Adipose tissue (tissue), 3 donors: ENCODE results near the gene WRAP53. TPM values are rescaled to one million over a fixed set of nuclear protein-coding genes. Genes with fewer than 3 reads are reported as not detected.
"Not testable (repeated sequence)": the region's sequence is repeated elsewhere in the genome, so short reads cannot be mapped to it uniquely, and the experiment has no call there.

Source experiments
- H3K27ac ChIP-seq: one replicate; pipeline ENCODE4 v1.5.1; 2013; ENCODE audit warnings: low read depth, low read length
- WGBS, 3 donors: extraction: QIAGEN DNeasy Blood & Tissue Kit; methylation state at CpG; one replicate each; pipeline ENCODE4 v1.1.7; 2013; 5-methylcytosine and 5-hydroxymethylcytosine counted together
- polyA plus RNA-seq, 3 donors: library from polyadenylated mRNA; stranded (reverse); fragments of 200-250 nt; gene quantifications; one replicate each; pipeline ENCODE4 v1.2.3, GENCODE V29; 2013
- donor health status: healthy with polysubstance abuse.
- donor health status: Bipolar disorder and iron deficiency.
- donor health status: healthy.

The WRAP53 gene
- polyA plus RNA-seq = 1 to 10 TPM; 2.8 to 5.6 (median 5.0) TPM

DNA sequence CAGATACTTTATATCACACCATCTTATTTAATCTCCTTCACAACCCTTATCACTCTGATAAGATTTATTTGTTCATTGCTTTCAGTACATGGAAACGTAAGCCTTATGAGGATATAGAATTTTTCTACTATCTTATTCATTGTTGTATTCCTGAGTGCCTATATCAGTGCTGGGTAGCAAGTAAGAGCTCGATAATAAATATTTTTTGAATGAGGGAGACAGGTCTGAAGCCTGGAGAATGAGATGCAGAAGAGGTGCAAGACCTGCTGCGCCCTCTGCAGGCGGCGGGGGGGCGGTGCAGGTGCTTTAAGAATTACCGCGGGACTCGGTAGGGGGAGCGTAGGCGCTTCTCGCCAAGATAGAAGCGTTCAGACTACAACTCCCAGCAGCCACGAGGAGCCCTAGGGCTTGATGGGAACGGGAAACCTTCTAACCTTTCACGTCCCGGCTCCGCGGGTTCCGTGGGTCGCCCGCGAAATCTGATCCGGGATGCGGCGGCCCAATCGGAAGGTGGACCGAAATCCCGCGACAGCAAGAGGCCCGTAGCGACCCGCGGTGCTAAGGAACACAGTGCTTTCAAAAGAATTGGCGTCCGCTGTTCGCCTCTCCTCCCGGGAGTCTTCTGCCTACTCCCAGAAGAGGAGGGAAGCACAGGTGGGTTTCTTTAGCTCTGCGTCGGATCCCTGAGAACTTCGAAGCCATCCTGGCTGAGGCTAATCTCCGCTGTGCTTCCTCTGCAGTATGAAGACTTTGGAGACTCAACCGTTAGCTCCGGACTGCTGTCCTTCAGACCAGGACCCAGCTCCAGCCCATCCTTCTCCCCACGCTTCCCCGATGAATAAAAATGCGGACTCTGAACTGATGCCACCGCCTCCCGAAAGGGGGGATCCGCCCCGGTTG is at the start of gene WRAP53:
TSS of gene WRAP53 (plus strand) at position 570 of the 900 bp plus-strand sequence. CDS start at position 742, 172 bp downstream.
- peak within 1 kb of the TSS; percentile 98 for H3K27ac ChIP-seq

GRCh38 chr17:7640783-7641182 is 47.5 kb upstream of the WRAP53 start:
- 90 to 96% (median 95%) methylated on average over 25 to 26 of the region's 26 CpGs for WGBS, 3 donors
- no peak overlapping the region for H3K27ac ChIP-seq

More for the DNA sequence above, at the start of gene WRAP53:
- 0% methylated on average over 50 to 51 of the region's 51 CpGs for WGBS, 3 donors

- not testable (repeated sequence) for H3K27ac ChIP-seq
- 55 to 69% (median 58%) methylated on average over 7 of the region's 7 CpGs for WGBS, 3 donors
Measured at GRCh38 chr17:7641635-7642034, 46.6 kb upstream of the WRAP53 start.

DNA sequence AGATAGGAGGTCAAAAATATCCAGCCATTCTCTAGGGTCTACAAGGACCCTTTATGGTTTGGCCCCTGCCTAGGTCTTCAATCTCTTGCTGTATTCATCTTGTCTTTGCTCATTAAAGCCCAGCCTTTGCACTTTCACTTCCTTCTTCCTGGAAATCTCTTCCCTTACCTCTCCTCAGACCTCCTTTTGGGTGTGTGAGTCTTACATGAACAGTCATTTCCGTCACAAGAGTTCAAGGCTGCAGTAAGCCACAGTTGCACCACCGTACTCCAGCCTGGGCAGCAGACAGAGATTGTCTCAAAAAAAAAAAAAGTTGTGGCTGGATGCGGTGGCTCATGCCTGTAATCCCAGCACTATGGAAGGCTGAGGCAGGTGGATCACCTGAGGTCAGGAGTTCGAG is 43.5 kb upstream of the WRAP53 start:
- no peak overlapping the region for H3K27ac ChIP-seq
- WGBS, 3 donors = 82 to 91% (median 82%) methylated on average over 4 of the region's 4 CpGs

- WGBS, 3 donors = 64 to 76% (median 72%) methylated on average over 9 of the region's 9 CpGs
Measured at GRCh38 chr17:7646457-7646856, 41.8 kb upstream of the WRAP53 start.

DNA sequence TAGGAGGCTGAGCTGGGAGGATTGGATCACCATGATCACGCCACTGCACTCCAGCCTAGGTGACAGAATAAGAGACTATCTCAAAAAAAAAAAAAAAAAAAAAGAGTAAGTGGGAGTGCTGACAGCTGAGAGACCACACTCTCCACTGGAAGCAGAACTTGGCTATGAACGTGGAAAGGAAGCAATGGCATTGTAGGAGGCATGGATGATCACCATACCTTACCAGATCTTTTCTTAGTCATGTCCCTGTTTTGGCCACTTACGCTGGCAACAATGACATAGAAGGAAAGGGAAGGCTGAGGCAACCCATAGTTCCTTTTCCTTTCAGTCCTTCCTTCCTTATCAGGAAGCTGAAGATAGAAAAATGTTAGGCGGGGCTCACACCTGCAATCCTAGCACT is 41.3 kb upstream of the WRAP53 start:
- no peak overlapping the region for H3K27ac ChIP-seq
- 54 to 70% (median 60%) methylated on average over 4 of the region's 4 CpGs for WGBS, 3 donors

More at GRCh38 chr17:7646457-7646856, 41.8 kb upstream of the WRAP53 start:
- no peak overlapping the region for H3K27ac ChIP-seq

DNA sequence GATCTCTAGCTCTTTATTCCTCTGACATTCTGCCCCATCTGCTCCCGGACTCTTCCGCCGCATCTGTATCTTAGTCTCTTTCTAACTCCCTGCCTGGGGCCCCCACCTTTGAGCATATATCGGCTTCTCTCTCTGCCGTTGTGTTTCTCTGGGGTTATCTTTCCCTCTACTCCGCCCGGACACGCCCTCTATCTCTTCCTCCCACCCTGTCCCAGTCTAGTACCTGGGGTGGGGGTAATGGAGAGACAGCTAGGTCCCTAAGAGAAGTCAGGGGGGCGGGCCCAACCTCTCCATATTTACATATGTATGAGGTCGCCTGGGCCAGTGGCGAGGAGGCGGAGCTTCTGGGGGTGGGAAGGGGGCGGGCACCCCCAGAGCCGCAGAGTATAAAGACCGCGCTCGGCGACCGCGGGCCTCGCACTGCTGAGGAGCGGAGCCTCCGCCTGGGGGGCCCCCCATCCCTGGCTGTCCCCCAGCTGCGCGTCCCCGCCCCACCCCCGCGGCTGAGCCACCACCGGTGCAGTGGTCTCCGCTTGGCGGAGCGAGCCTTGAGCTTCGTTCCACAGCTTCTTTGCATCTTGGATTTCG is 37.7 kb upstream of the WRAP53 start, which contains the start of gene ATP1B2:
TSS of gene ATP1B2 (plus strand) at position 418 of the 588 bp plus-strand sequence. CDS start 593 bp downstream, outside the sequence.
- WGBS, 3 donors = 1 to 2% (median 1%) methylated on average over 22 to 34 of the region's 34 CpGs
- no peak within 1 kb of the TSS for H3K27ac ChIP-seq

DNA sequence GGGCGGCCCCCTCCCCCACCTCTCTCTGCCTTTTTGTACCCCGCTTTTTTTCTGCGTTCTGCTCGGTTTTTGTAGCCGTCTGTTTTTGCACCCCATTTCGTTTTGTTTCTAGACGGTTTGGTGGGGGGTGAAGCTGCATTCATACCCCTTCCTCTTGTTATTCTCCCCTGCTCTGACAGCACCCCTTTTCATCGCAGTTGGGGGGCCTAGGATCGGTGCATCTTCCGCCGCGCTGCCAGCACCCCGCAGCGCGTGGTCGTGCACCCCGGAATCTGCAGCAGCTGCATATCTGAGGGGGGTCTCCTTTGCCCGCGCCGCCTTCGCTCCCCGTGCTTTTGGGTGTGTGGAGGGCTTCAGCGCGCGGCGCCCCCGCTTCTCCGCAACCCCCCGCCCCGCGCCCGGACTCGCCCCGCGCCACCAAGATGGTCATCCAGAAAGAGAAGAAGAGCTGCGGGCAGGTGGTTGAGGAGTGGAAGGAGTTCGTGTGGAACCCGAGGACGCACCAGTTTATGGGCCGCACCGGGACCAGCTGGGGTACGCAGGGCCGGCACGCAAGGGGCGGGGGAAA is 37.1 kb upstream of the WRAP53 start:
- 0 to 2% (median 1%) methylated on average over 29 to 45 of the region's 45 CpGs for WGBS, 3 donors
- H3K27ac ChIP-seq = no peak overlapping the region

- no peak overlapping the region for H3K27ac ChIP-seq
- 5 to 11% (median 8%) methylated on average over 35 to 54 of the region's 54 CpGs for WGBS, 3 donors
Measured at GRCh38 chr17:7651665-7652387, 36.5 kb upstream of the WRAP53 start.

DNA sequence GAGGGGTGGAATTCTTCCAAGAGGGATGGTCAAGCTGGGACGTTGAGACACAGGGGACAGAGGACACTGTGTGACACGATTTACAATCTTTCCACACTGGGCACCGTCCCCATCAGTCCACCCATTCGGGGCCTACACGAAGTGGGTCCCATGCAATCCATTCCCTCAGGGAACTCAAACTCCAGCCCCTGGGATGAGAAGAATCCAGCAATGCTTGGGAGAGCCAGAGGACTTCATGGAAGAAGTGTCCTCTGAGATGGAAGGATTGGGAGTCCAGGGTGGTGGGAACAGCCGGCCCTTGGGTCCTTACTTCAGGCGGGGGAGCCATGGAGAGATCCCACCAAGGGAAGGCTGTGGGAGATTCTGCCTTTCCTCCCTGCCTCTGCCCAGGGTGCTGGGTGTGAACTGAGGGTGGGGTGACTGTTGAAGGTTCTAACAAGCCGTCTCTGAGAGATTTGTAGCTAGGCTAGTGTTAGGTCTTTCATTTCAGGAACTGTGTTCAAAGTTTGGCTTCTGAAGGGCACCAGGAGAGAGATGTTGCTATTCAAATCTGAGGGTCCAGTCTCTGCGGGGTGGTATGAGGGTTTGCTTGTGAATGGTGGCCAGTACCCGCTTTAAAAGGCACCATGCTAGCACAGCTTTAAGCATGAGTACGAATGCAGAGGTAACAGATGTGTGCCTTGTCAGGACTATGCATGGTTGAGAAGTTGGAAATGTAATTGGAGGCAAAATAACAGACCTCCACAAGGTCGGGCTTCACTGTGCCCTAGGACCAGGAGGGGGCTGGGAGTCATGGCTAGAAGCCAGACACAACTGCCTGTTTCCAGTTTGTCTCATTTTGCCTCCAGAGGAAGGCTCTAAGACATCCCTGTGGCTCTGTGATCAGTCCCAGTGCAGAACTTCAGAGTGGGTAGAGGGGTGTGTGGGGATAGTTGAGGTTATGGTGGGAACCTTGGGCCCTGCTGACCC is 35.6 kb upstream of the WRAP53 start:
- H3K27ac ChIP-seq = no peak overlapping the region
- WGBS, 3 donors = 57 to 75% (median 67%) methylated on average over 12 of the region's 12 CpGs

DNA sequence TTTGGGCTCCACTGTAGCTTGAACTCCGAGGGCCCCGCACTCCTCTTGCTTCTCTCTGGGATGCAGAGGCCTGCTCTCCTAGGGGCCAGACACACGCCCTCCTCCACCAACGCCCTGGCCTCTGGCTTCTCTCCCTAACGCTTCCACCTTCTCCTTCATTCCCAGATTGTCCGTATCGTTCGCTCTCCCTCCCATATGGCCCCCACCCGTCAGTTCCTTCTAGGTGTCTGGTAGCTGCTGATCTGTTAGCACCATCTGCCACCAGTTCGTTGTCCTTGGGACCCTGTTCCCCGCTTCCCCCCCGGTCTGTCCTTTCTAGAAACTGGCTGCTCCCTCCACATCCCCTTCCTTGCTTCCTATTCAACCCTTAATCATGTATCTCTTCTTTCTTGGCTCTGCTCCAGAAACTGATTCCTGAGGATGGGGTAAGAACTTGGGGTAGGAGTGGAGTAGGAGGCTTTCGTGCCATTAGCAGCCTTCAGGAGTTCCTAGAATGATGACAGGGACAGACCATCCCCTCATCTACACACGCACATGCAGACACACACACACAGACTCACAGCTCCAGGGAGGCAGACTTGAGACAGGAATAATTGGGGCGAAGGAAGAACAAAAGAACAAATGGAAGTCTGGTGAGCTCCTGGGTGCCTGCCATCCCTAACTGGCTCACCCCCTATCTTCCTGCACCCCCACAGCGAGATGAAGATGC is 33.3 kb upstream of the WRAP53 start:
- H3K27ac ChIP-seq = no peak overlapping the region
- 74 to 83% (median 81%) methylated on average over 16 of the region's 16 CpGs for WGBS, 3 donors

DNA sequence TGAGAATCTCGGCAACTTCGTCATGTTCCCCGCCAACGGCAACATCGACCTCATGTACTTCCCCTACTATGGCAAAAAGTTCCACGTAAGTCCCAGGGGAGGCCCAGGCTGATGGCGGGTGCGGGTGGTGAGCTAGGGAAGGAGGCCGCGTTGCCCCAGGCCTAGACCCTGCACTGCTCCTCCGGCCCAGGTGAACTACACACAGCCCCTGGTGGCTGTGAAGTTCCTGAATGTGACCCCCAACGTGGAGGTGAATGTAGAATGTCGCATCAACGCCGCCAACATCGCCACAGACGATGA is 32.8 kb upstream of the WRAP53 start:
- 89 to 90% (median 90%) methylated on average over 17 of the region's 17 CpGs for WGBS, 3 donors
- H3K27ac ChIP-seq = no peak overlapping the region

DNA sequence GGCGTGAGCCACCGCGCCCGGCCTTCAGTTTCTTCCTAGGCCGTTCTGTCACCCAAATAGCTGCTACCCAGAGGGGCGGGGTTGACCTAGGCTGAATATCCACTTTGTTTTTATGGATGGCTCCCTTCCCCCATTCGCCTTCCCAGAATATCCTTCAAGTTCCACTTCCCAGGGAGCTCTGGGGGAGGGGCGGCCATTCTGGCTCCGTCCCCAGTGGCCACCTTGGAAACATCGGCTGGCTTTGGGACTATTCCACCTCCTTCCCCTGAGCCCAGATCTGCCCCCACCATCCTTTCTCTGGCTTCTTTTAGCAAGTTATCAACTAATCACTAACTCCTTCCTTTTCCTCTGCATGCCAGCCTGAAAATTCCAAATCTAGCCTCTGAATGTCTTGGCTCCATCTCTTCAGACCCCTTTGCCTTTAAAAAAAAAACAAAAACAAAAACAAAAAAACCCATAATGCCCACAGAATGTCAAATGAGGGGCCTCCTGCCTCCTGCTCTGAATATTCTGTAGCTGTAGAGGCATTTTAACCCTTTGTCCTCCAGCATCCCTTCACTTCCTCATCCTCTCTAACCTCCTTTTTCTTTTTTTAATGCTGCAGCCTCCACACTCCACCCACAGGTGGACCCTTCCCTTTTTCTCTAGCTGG is 31.2 kb upstream of the WRAP53 start:
- 35 to 61% (median 59%) methylated on average over 9 to 10 of the region's 10 CpGs for WGBS, 3 donors
- no peak overlapping the region for H3K27ac ChIP-seq

GRCh38 chr17:7667656-7668406 is 20.4 kb upstream of the WRAP53 start:
- WGBS, 3 donors = 65 to 78% (median 75%) methylated on average over 10 of the region's 10 CpGs
- H3K27ac ChIP-seq = no peak overlapping the region

- WGBS, 3 donors = 94 to 96% (median 94%) methylated on average over 7 of the region's 7 CpGs
Measured at GRCh38 chr17:7668482-7668881, 19.8 kb upstream of the WRAP53 start.

DNA sequence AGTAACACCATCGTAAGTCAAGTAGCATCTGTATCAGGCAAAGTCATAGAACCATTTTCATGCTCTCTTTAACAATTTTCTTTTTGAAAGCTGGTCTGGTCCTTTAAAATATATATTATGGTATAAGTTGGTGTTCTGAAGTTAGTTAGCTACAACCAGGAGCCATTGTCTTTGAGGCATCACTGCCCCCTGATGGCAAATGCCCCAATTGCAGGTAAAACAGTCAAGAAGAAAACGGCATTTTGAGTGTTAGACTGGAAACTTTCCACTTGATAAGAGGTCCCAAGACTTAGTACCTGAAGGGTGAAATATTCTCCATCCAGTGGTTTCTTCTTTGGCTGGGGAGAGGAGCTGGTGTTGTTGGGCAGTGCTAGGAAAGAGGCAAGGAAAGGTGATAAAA is 15.0 kb upstream of the WRAP53 start:
- WGBS, 3 donors = 93 to 97% (median 93%) methylated on average over 2 of the region's 2 CpGs
- no peak overlapping the region for H3K27ac ChIP-seq

More at GRCh38 chr17:7668482-7668881, 19.8 kb upstream of the WRAP53 start:
- H3K27ac ChIP-seq = no peak overlapping the region
